ENCODE results near the gene ELMO1. TPM values are rescaled to one million over a fixed set of nuclear protein-coding genes. Genes with fewer than 3 reads are reported as not detected.

ELMO1 gene
- total and polyA plus RNA-seq, 2 of the 13 experiments (the other 11 are each of a cell fraction or from before 2014, with no cell fraction given) = 0.11 to 0.17 TPM

- BruUV-seq (replicated peaks) = no TSS peak
- DNase-seq (ENCODE audit: low spot score) = no peak
These were observed 33.8 kb upstream of the ELMO1 start for GRCh38 chr7:37482505-37482904.

More at GRCh38 chr7:37482505-37482904, 33.8 kb upstream of the ELMO1 start:
- H3K4me3 ChIP-seq (replicated peaks in 1 of 3; ENCODE audit: insufficient read depth in 1 of 3, low read depth in 2 of 3, low read length in 3 of 3) = no peak overlapping the region
- H3K4me2 ChIP-seq (ENCODE audit: low read depth, low read length) = no peak overlapping the region
- no peaks in the 10 kb centered on the region for H3K27me3 ChIP-seq (ENCODE audit: control insufficient read depth in 1 of 2, insufficient read depth in 2 of 2, low read length in 2 of 2)
- H3K9ac ChIP-seq (ENCODE audit: insufficient read depth, low read depth, low read length) = no peak overlapping the region
- no peak for FAIRE-seq
- no peaks in the 10 kb centered on the region for H4K20me1 ChIP-seq (ENCODE audit: insufficient read depth, low read length)
- H3K36me3 ChIP-seq (replicated peaks in 1 of 2; ENCODE audit: control insufficient read depth in 1 of 2, insufficient read depth in 2 of 2, low read length in 2 of 2) = no peaks in the 10 kb centered on the region
- H3K9me3 ChIP-seq (ENCODE audit: low read length) = peaks cover under 1% of the 10 kb centered on the region; the same call in 1 of the 2 replicates
- no peaks in the 10 kb centered on the region for H3K79me2 ChIP-seq (ENCODE audit: insufficient read depth, low read length)
- ChIA-PET POLR2A (no interaction called here), CTCF (ENCODE audit: low intra/inter-chr PET ratio, low total read pairs) (no interaction called here)
- H2AFZ ChIP-seq (ENCODE audit: low read length) = no peak overlapping the region
- WGBS (ENCODE audit: low lambda C conversion rate) = 0% methylated on average over 1 of the region's 1 CpG
- in situ Hi-C loops (cut with HindIII; ENCODE audit: extremely low pct_ligation_motif_present, low pct_unique_long_range_greater_than_20kb) (no loop called here), intact Hi-C loops (cut with micrococcal nuclease; ENCODE audit: unreplicated experiment) (no loop called here)
- no peak overlapping the region for H3K27ac ChIP-seq (ENCODE audit: extremely low read length, insufficient read depth, low read length)
- ATAC-seq = no peak
- TF ChIP-seq POLR2AphosphoS5 (IDR thresholded peaks at IDR 0.05; ENCODE audit: low read depth, low read length) = no peak
- no peak for TF ChIP-seq ZSCAN30 (CRISPR knock-in tag; IDR thresholded peaks at IDR 0.05)
- TF ChIP-seq ZBTB25 (CRISPR knock-in tag; IDR thresholded peaks at IDR 0.05) = no peak
- no peak for TF ChIP-seq ZBTB44 (CRISPR knock-in tag; IDR thresholded peaks at IDR 0.05)
- no peak for TF ChIP-seq E2F2 (CRISPR knock-in tag; IDR thresholded peaks at IDR 0.05; ENCODE audit: borderline replicate concordance)
- no peak for TF ChIP-seq KAT8 (CRISPR knock-in tag; IDR thresholded peaks at IDR 0.05)
- TF ChIP-seq ZNF235 (CRISPR knock-in tag; IDR thresholded peaks at IDR 0.05; ENCODE audit: borderline replicate concordance) = no peak
- no peak for TF ChIP-seq REST (IDR thresholded peaks at IDR 0.05; ENCODE audit: borderline replicate concordance in 1 of 2, low read depth in 1 of 2, low read length in 2 of 2)
- no peak for TF ChIP-seq ATF6 (CRISPR knock-in tag; conservative IDR thresholded peaks at IDR 0.05)
- TF ChIP-seq TCF7L2 (IDR thresholded peaks at IDR 0.05; ENCODE audit: low read depth, low read length) = no peak
- no peak for TF ChIP-seq SMYD3 (CRISPR knock-in tag; IDR thresholded peaks at IDR 0.05)
- no peak for TF ChIP-seq ZNF768 (CRISPR knock-in tag; IDR thresholded peaks at IDR 0.05)
- TF ChIP-seq ZNF562 (CRISPR knock-in tag; IDR thresholded peaks at IDR 0.05; ENCODE audit: borderline replicate concordance) = no peak
- no peaks in the 10 kb centered on the region for H3K4me1 ChIP-seq (ENCODE audit: insufficient read depth, low read length)

Data from HepG2 (cell line).